Suprapubic skin (tissue), 3 donors: ENCODE data around the gene GADD45G.

Source experiments
- POLR2AphosphoS5 ChIP-seq, 3 donors: sonication (generic); formaldehyde crosslinking; IDR thresholded peaks; one replicate each; pipeline ENCODE4 v1.6.1; 2017; ENCODE audit warnings: antibody characterized with exemption in 3 of 3
- TF ChIP-seq, protein P1 (sequence below), 2 donors: fragments of 200-600 bp in 1 of 2; fragments of 450-650 bp in 1 of 2; sonication (generic) in 1 of 2; IDR thresholded peaks; one replicate each; pipeline ENCODE4 v1.5.1; 2016 to 2019; ENCODE audit warnings: antibody characterized with exemption in 2 of 2, mild to moderate bottlenecking in 1 of 2, moderate library complexity in 1 of 2

DNA sequence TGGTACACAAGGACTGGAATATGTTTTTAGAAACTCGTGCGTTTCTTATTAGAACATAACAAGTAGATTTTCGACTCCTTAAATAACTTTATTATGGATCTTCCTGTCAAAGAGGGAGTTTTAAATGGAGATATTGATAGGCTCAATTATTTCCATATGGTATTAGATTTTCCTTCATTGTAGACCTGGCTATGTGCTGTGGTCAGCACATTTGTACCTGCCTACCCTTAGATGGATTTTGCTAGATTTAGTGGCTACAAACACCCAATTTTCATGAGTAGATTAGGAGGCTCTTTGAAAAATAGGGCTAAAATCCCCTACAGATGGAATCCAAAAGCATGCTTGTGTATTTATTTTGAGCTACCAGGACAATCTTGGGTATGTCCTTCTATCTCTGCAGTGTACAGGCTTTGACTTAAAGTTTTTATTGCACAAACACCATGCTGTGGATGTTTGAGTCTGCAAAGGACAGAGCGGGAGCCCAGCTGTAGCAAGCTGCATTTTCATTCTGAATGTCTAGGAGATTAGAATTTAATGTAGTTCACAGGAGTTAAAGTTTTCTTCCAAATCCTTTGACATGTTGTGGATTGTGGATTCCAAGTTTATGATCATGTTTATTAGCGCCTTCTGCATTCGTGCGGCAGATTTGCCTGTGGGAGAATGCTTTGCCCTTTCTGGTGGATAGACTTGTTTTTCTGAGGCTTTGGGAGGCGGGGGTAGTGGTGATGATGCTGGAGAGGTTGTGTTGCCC lies 41.6 kb downstream of the GADD45G start:
- TF ChIP-seq, protein P1, sequence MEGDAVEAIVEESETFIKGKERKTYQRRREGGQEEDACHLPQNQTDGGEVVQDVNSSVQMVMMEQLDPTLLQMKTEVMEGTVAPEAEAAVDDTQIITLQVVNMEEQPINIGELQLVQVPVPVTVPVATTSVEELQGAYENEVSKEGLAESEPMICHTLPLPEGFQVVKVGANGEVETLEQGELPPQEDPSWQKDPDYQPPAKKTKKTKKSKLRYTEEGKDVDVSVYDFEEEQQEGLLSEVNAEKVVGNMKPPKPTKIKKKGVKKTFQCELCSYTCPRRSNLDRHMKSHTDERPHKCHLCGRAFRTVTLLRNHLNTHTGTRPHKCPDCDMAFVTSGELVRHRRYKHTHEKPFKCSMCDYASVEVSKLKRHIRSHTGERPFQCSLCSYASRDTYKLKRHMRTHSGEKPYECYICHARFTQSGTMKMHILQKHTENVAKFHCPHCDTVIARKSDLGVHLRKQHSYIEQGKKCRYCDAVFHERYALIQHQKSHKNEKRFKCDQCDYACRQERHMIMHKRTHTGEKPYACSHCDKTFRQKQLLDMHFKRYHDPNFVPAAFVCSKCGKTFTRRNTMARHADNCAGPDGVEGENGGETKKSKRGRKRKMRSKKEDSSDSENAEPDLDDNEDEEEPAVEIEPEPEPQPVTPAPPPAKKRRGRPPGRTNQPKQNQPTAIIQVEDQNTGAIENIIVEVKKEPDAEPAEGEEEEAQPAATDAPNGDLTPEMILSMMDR (IDR thresholded peaks at IDR 0.05): no peak
- TF ChIP-seq POLR2AphosphoS5 (IDR thresholded peaks at IDR 0.05): no peak
